ENCODE results near the gene UXS1. TPM values are rescaled to one million over a fixed set of nuclear protein-coding genes. Genes with fewer than 3 reads are reported as not detected.

UXS1 gene
- total RNA-seq, 1 donor, result 22.8 TPM

- Histone ChIP-seq H3K27ac (ENCODE audit: low read depth, low read length) (no peak overlapping the region), H3K27me3 (ENCODE audit: insufficient read depth, low read length) (no peaks in the 10 kb centered on the region), H4K20me1 (ENCODE audit: insufficient read depth, low read length) (peaks cover 12% of the 10 kb centered on the region), H3K4me2 (ENCODE audit: insufficient read depth, low read length) (no peak overlapping the region), H3K4me3 (ENCODE audit: insufficient read depth, low read length) (no peak overlapping the region), H3K9me3 (ENCODE audit: low read depth, low read length) (no peaks in the 10 kb centered on the region), H3K4me1 (ENCODE audit: insufficient read depth, low read length) (peaks cover 15% of the 10 kb centered on the region), H3K79me2 (ENCODE audit: insufficient read depth, low read length) (peaks cover 64% of the 10 kb centered on the region), H3K36me3 (ENCODE audit: insufficient read depth, low read length) (no peaks in the 10 kb centered on the region), H2AFZ (ENCODE audit: low read length) (no peak overlapping the region)
- TF ChIP-seq CTCF (IDR thresholded peaks at IDR 0.05; ENCODE audit: extremely low read depth, low read depth, low read length), result no peak
- DNase-seq (ENCODE audit: insufficient read length, low spot score, missing footprints), result no peak
Observed at GRCh38 chr2:106189325-106189724, 4.8 kb downstream of the UXS1 start.

- no peak for DNase-seq (ENCODE audit: insufficient read length, low spot score, missing footprints)
- Histone ChIP-seq H3K27me3 (ENCODE audit: insufficient read depth, low read length) (no peaks in the 10 kb centered on the region), H3K36me3 (ENCODE audit: insufficient read depth, low read length) (no peaks in the 10 kb centered on the region), H2AFZ (ENCODE audit: low read length) (no peak overlapping the region), H3K27ac (ENCODE audit: low read depth, low read length) (no peak overlapping the region), H3K9me3 (ENCODE audit: low read depth, low read length) (no peaks in the 10 kb centered on the region), H3K4me3 (ENCODE audit: insufficient read depth, low read length) (no peak overlapping the region), H3K4me2 (ENCODE audit: insufficient read depth, low read length) (no peak overlapping the region), H3K79me2 (ENCODE audit: insufficient read depth, low read length) (peaks cover 61% of the 10 kb centered on the region), H4K20me1 (ENCODE audit: insufficient read depth, low read length) (peaks cover 15% of the 10 kb centered on the region), H3K4me1 (ENCODE audit: insufficient read depth, low read length) (peaks cover 11% of the 10 kb centered on the region)
- TF ChIP-seq CTCF (IDR thresholded peaks at IDR 0.05; ENCODE audit: extremely low read depth, low read depth, low read length), result no peak
Observed at GRCh38 chr2:106187273-106187891, 6.7 kb downstream of the UXS1 start.

GRCh38 chr2:106185475-106186184 is 8.5 kb downstream of the UXS1 start:
- H3K4me1 ChIP-seq (ENCODE audit: insufficient read depth, low read length), result peaks cover 11% of the 10 kb centered on the region
- H3K36me3 ChIP-seq (ENCODE audit: insufficient read depth, low read length), result no peaks in the 10 kb centered on the region
- DNase-seq (ENCODE audit: insufficient read length, low spot score, missing footprints), result no peak
- no peak overlapping the region for H3K27ac ChIP-seq (ENCODE audit: low read depth, low read length)
- no peak for TF ChIP-seq CTCF (IDR thresholded peaks at IDR 0.05; ENCODE audit: extremely low read depth, low read depth, low read length)
- H4K20me1 ChIP-seq (ENCODE audit: insufficient read depth, low read length), result peaks cover 10% of the 10 kb centered on the region
- H3K79me2 ChIP-seq (ENCODE audit: insufficient read depth, low read length), result peaks cover 54% of the 10 kb centered on the region
- no peak overlapping the region for H3K4me2 ChIP-seq (ENCODE audit: insufficient read depth, low read length)
- no peaks in the 10 kb centered on the region for H3K27me3 ChIP-seq (ENCODE audit: insufficient read depth, low read length)
- H2AFZ ChIP-seq (ENCODE audit: low read length), result no peak overlapping the region
- no peak overlapping the region for H3K4me3 ChIP-seq (ENCODE audit: insufficient read depth, low read length)
- H3K9me3 ChIP-seq (ENCODE audit: low read depth, low read length), result no peaks in the 10 kb centered on the region

- no peaks in the 10 kb centered on the region for H3K36me3 ChIP-seq (ENCODE audit: insufficient read depth, low read length)
- TF ChIP-seq CTCF (IDR thresholded peaks at IDR 0.05; ENCODE audit: extremely low read depth, low read depth, low read length), result no peak
- H3K4me1 ChIP-seq (ENCODE audit: insufficient read depth, low read length), result peaks cover 11% of the 10 kb centered on the region
- no peak overlapping the region for H2AFZ ChIP-seq (ENCODE audit: low read length)
- peaks cover 10% of the 10 kb centered on the region for H4K20me1 ChIP-seq (ENCODE audit: insufficient read depth, low read length)
- no peak overlapping the region for H3K4me2 ChIP-seq (ENCODE audit: insufficient read depth, low read length)
- peaks cover 54% of the 10 kb centered on the region for H3K79me2 ChIP-seq (ENCODE audit: insufficient read depth, low read length)
- no peak overlapping the region for H3K27ac ChIP-seq (ENCODE audit: low read depth, low read length)
- no peaks in the 10 kb centered on the region for H3K9me3 ChIP-seq (ENCODE audit: low read depth, low read length)
- H3K27me3 ChIP-seq (ENCODE audit: insufficient read depth, low read length), result no peaks in the 10 kb centered on the region
- no peak overlapping the region for H3K4me3 ChIP-seq (ENCODE audit: insufficient read depth, low read length)
- no peak for DNase-seq (ENCODE audit: insufficient read length, low spot score, missing footprints)
Observed at GRCh38 chr2:106184857-106185256, 9.2 kb downstream of the UXS1 start.
